ENCODE data around the gene SPATA45. TPM values are rescaled to one million over a fixed set of nuclear protein-coding genes. Genes with fewer than 3 reads are reported as not detected.

Gene SPATA45
- total and polyA plus RNA-seq, 2 experiments from 2014 or later, result not detected

DNA sequence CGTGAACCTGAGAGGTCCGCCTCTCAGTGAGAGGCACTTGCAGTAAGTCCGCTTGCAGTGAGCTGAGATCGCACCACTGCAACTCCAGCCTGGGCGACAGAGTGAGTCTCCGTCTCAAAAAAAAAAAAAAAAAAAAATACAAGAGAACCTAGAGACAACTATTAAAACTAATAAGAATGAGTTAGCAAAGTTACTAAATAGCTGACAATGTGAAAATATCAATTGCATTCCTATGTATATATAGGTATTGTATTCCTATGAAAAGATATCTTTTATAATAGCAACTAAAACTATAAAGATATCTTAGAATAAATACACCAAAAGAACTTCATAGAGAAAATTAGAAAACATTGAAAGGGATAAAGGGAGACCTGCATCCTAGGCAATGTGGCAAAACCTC lies 31.0 kb upstream of the SPATA45 start:
- Histone ChIP-seq H3K36me3 (ENCODE audit: low read depth) (peaks cover 7% of the 10 kb centered on the region), H3K4me3 (no peak overlapping the region), H3K4me2 (ENCODE audit: unreplicated experiment) (no peak overlapping the region), H3F3A (ENCODE audit: insufficient read depth) (no peaks in the 10 kb centered on the region), H2AFZ (no peak overlapping the region), H3K4me1 (ENCODE audit: insufficient read depth) (no peaks in the 10 kb centered on the region), H3K9me3 (ENCODE audit: low read depth) (no peaks in the 10 kb centered on the region), H3K27ac (no peak overlapping the region), H4K20me1 (ENCODE audit: insufficient read depth) (no peaks in the 10 kb centered on the region), H3K79me2 (ENCODE audit: insufficient read depth) (no peaks in the 10 kb centered on the region; the same call in 1 of the 2 replicates), H3K9ac (no peak overlapping the region), H3K9me2 (ENCODE audit: insufficient read depth) (no peaks in the 10 kb centered on the region), H3K27me3 (replicated peaks; ENCODE audit: insufficient read depth) (no peaks in the 10 kb centered on the region)
- WGBS, 2 experiments (ENCODE audit: low coverage in 1 of 2, low lambda C conversion rate in 2 of 2, missing lambda C conversion rate in 2 of 2), result 92 to 93% methylated on average over 6 of the region's 6 CpGs
- DNase-seq, result no peak
- TF ChIP-seq EZH2 (IDR thresholded peaks at IDR 0.05; ENCODE audit: insufficient read depth, poor library complexity, severe bottlenecking) (no peak), EZH2phosphoT487 (IDR thresholded peaks at IDR 0.05; ENCODE audit: insufficient read depth, low read depth) (no peak)
- in situ Hi-C loops (cut with MboI), result no loop called here

DNA sequence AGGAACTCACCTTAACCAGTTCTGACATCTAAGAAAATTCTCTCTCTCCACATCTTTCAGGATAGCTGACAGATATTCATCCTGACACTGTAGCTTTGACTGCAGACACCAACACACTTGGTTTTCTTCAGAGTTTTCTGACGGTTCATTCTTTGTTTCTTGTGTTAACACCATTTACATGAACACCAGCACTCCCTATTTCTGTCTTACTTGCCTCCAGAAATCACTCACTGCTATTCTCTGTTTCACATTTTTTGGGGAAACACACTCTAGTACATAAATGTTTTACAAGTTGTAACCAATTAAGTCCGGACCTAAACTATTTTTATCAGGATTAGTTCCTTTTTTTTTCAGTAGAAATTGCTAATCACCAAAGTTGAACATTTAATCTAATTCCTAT lies 26.1 kb upstream of the SPATA45 start:
- no peaks in the 10 kb centered on the region for H3K27me3 ChIP-seq (replicated peaks; ENCODE audit: insufficient read depth)
- 77 to 80% methylated on average over 2 of the region's 2 CpGs for WGBS, 2 experiments (ENCODE audit: low coverage in 1 of 2, low lambda C conversion rate in 2 of 2, missing lambda C conversion rate in 2 of 2)

DNA sequence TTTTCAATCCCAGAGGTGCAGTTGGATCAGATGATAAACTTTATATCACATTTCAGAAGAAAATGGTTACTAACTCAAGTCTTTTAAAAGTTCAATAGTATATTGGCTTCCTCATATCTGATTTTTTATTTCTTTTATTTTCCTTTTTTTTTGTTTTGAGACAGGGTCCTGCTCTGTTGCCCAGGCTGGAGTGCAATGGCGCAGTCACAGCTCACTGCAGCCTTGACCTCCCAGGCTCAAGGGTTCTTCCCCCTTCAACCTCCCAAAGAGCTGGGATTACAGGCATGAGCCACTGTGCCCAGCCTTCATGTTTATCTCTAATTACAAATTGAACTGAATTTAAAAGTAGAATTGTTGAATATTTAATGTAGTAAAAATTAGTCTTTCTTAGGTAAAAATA lies 24.5 kb upstream of the SPATA45 start:
- TF ChIP-seq EZH2 (IDR thresholded peaks at IDR 0.05; ENCODE audit: insufficient read depth, poor library complexity, severe bottlenecking), result no peak
- TF ChIP-seq EZH2phosphoT487 (IDR thresholded peaks at IDR 0.05; ENCODE audit: insufficient read depth, low read depth), result no peak

More for the DNA sequence above, 26.1 kb upstream of the SPATA45 start:
- H3K36me3 ChIP-seq (ENCODE audit: low read depth), result peaks cover 5% of the 10 kb centered on the region; the same call in 1 of the 2 replicates
- H3K9me3 ChIP-seq (ENCODE audit: low read depth), result no peaks in the 10 kb centered on the region
- H3K79me2 ChIP-seq (ENCODE audit: insufficient read depth), result no peaks in the 10 kb centered on the region
- no peaks in the 10 kb centered on the region for H3F3A ChIP-seq (ENCODE audit: insufficient read depth)
- no peaks in the 10 kb centered on the region for H3K9me2 ChIP-seq (ENCODE audit: insufficient read depth)
- no peak overlapping the region for H3K4me3 ChIP-seq
- no peak overlapping the region for H2AFZ ChIP-seq
- H4K20me1 ChIP-seq (ENCODE audit: insufficient read depth), result no peaks in the 10 kb centered on the region
- H3K9ac ChIP-seq, result no peak overlapping the region
- no peak overlapping the region for H3K4me2 ChIP-seq (ENCODE audit: unreplicated experiment)
- TF ChIP-seq EZH2phosphoT487 (IDR thresholded peaks at IDR 0.05; ENCODE audit: insufficient read depth, low read depth), result no peak
- TF ChIP-seq EZH2 (IDR thresholded peaks at IDR 0.05; ENCODE audit: insufficient read depth, poor library complexity, severe bottlenecking), result no peak
- H3K4me1 ChIP-seq (ENCODE audit: insufficient read depth), result no peaks in the 10 kb centered on the region
- in situ Hi-C loops (cut with MboI), result no loop called here
- no peak for DNase-seq
- H3K27ac ChIP-seq, result no peak overlapping the region

DNA sequence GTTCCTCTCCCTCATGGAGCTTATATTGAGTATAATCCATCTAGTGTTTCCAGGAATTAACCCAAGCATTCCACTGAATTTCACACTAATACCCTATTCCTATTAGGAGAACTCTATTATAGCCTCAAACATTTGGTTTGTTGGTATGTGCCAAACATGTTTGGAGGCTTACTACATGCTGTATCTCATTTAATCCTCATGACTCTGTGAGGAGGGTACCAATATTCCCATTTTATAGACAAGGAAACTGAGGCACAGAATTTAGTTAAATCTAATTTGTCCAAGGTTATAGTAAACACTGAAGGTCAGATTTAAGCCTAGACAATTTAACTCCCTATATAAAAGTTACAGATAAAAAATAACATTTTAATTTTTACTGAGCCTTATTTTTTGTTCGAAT lies 19.7 kb upstream of the SPATA45 start:
- in situ Hi-C loops (cut with MboI), result no loop called here
- Histone ChIP-seq H3K9ac (no peak overlapping the region), H3K4me2 (ENCODE audit: unreplicated experiment) (no peak overlapping the region), H2AFZ (no peak overlapping the region), H3K36me3 (ENCODE audit: low read depth) (no peaks in the 10 kb centered on the region; the same call in 1 of the 2 replicates), H3K9me2 (ENCODE audit: insufficient read depth) (no peaks in the 10 kb centered on the region; the same call in 1 of the 2 replicates), H3K4me3 (no peak overlapping the region), H3K79me2 (ENCODE audit: insufficient read depth) (peaks cover 14% of the 10 kb centered on the region), H4K20me1 (ENCODE audit: insufficient read depth) (no peaks in the 10 kb centered on the region), H3K4me1 (ENCODE audit: insufficient read depth) (no peaks in the 10 kb centered on the region), H3F3A (ENCODE audit: insufficient read depth) (no peaks in the 10 kb centered on the region), H3K27ac (no peak overlapping the region), H3K27me3 (replicated peaks; ENCODE audit: insufficient read depth) (no peaks in the 10 kb centered on the region), H3K9me3 (ENCODE audit: low read depth) (no peaks in the 10 kb centered on the region)
- no peak for TF ChIP-seq EZH2phosphoT487 (IDR thresholded peaks at IDR 0.05; ENCODE audit: insufficient read depth, low read depth)
- TF ChIP-seq EZH2 (IDR thresholded peaks at IDR 0.05; ENCODE audit: insufficient read depth, poor library complexity, severe bottlenecking), result no peak
- WGBS, 2 experiments (ENCODE audit: low coverage in 1 of 2, low lambda C conversion rate in 2 of 2, missing lambda C conversion rate in 2 of 2), result 64 to 66% methylated on average over 1 of the region's 1 CpG
- no peak for DNase-seq

More for the DNA sequence above, 24.5 kb upstream of the SPATA45 start:
- H3K9me3 ChIP-seq (ENCODE audit: low read depth), result no peaks in the 10 kb centered on the region
- H3K9ac ChIP-seq, result no peak overlapping the region
- no peaks in the 10 kb centered on the region; the same call in 1 of the 2 replicates for H3K9me2 ChIP-seq (ENCODE audit: insufficient read depth)
- no peaks in the 10 kb centered on the region for H3K27me3 ChIP-seq (replicated peaks; ENCODE audit: insufficient read depth)
- H3K27ac ChIP-seq, result no peak overlapping the region
- H3F3A ChIP-seq (ENCODE audit: insufficient read depth), result no peaks in the 10 kb centered on the region
- no peak for DNase-seq
- in situ Hi-C loops (cut with MboI), result no loop called here
- H3K36me3 ChIP-seq (ENCODE audit: low read depth), result 0 out of 2 replicates have a peak, but pooled peaks cover 5% of the 10 kb centered on the region
- H3K79me2 ChIP-seq (ENCODE audit: insufficient read depth), result no peaks in the 10 kb centered on the region
- H3K4me3 ChIP-seq, result no peak overlapping the region
- WGBS, 2 experiments (ENCODE audit: low coverage in 1 of 2, low lambda C conversion rate in 2 of 2, missing lambda C conversion rate in 2 of 2), result 96 to 100% methylated on average over 1 of the region's 1 CpG
- no peaks in the 10 kb centered on the region for H4K20me1 ChIP-seq (ENCODE audit: insufficient read depth)
- no peaks in the 10 kb centered on the region for H3K4me1 ChIP-seq (ENCODE audit: insufficient read depth)
- H3K4me2 ChIP-seq (ENCODE audit: unreplicated experiment), result no peak overlapping the region
- no peak overlapping the region for H2AFZ ChIP-seq

Data from GM23248 (cell line).